HG02938 (cell line): Measurements from ENCODE around the gene ZNF296.

ENCODE experiments used
- ATAC-seq: cut with Tn5 transposase; IDR thresholded peaks from one replicate; pipeline ENCODE4 v1.9.1; 2021; ENCODE audit warnings: mild to moderate bottlenecking, moderate library complexity; ENCODE audit not compliant: unreplicated experiment

The ZNF296 gene

GRCh38 chr19:45027371-45027770 lies 48.9 kb downstream of the ZNF296 start:
- ATAC-seq, result no peak

GRCh38 chr19:45025264-45025663 lies 51.0 kb downstream of the ZNF296 start:
- ATAC-seq, result no peak

- ATAC-seq, result no peak
These were observed 53.2 kb downstream of the ZNF296 start for GRCh38 chr19:45023048-45023447.

GRCh38 chr19:45021971-45022370 lies 54.3 kb downstream of the ZNF296 start:
- ATAC-seq, result no peak
